ENCODE data around the gene SMAD3.

SMAD3 gene

DNA sequence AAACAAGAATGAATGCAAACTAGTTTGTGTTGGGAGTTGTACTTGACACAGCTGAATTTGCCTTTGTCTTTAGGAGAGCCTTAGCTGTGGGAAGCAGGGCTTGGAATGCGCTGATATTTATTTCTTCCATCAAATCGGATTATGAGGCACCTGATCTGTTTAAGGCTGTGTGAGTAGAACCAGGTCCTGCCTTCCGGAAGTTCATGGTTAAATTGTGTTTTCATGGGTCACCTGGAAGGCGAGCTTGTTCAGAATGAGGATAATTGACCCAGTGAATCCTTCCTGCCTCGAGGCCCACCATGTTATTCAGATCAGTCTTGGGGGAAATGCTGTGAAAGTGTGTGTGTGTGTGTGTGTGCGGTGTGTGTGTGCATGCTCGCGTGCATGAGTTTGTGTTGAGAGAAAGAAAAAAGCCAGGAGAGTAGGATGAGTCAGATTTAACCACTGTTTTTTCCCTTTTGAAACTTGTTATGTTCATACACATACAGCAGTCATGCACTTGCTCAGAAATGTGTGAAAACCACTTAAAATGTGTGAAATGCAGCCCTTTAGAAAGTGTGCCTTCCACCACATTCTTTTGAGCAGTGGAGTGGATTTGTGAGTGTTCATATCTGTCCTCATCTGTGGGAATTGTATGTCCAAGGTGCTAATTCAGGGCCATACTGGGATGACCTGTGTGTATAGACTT, 36.7 kb downstream of the SMAD3 start:
- no peak overlapping the region for H3K9ac ChIP-seq (ENCODE audit: low read depth, low read length)
- H3K27me3 ChIP-seq (ENCODE audit: control insufficient read depth, insufficient read depth, low read length), result no peaks in the 10 kb centered on the region
- H3K9me3 ChIP-seq (ENCODE audit: control insufficient read depth, insufficient read depth, low read length), result no peaks in the 10 kb centered on the region
- H3K4me1 ChIP-seq (ENCODE audit: control insufficient read depth, insufficient read depth, low read length), result peaks cover 14% of the 10 kb centered on the region
- no peak overlapping the region for H3K27ac ChIP-seq (ENCODE audit: low read depth, low read length)
- no peaks in the 10 kb centered on the region for H3K36me3 ChIP-seq (ENCODE audit: control insufficient read depth, insufficient read depth, low read length)
- H3K4me3 ChIP-seq (ENCODE audit: low read depth, low read length), result no peak overlapping the region

DNA sequence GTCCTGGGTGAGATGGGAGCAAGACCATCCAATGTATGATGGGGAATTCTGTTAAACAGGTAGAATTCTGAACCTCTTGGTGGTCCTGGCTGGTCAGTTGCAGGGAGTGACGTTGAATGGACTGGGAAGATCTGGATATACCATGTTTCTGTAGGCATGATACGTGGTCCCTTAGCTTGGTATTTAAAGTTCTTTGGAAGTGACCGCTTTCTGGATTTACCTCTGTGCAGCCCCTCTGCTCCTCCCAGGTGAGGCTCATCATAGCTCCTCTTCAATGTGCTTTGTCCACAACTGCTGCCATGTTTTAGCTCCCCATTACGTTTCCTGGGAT, 37.2 kb downstream of the SMAD3 start:
- H3K4me3 ChIP-seq (ENCODE audit: low read depth, low read length), result no peak overlapping the region
- no peak overlapping the region for H3K27ac ChIP-seq (ENCODE audit: low read depth, low read length)
- H3K9ac ChIP-seq (ENCODE audit: low read depth, low read length), result no peak overlapping the region
- H3K36me3 ChIP-seq (ENCODE audit: control insufficient read depth, insufficient read depth, low read length), result no peaks in the 10 kb centered on the region
- no peaks in the 10 kb centered on the region for H3K27me3 ChIP-seq (ENCODE audit: control insufficient read depth, insufficient read depth, low read length)
- no peaks in the 10 kb centered on the region for H3K9me3 ChIP-seq (ENCODE audit: control insufficient read depth, insufficient read depth, low read length)
- H3K4me1 ChIP-seq (ENCODE audit: control insufficient read depth, insufficient read depth, low read length), result peaks cover 14% of the 10 kb centered on the region

DNA sequence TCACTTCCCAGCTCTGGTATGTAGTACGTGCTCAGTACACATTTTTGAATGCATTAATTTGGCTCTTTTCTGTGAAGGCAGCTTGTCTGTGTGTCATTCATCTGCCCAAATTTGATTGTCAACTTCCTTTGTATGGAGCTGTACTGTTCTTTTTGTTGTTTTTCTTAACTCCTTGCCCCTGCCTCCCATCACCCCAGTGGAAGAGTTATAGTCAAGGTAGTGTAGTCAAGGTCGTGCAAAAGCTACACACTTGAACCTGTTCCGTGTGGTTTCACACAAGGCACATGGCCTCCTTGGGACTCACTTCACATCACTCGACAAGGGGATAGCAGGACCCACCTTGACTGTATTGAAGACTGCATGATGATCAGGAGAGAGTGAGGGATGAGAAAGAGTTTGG, 37.6 kb downstream of the SMAD3 start:
- Histone ChIP-seq H3K9ac (ENCODE audit: low read depth, low read length) (no peak overlapping the region), H3K4me1 (ENCODE audit: control insufficient read depth, insufficient read depth, low read length) (peaks cover 14% of the 10 kb centered on the region), H3K4me3 (ENCODE audit: low read depth, low read length) (no peak overlapping the region), H3K27ac (ENCODE audit: low read depth, low read length) (no peak overlapping the region), H3K27me3 (ENCODE audit: control insufficient read depth, insufficient read depth, low read length) (no peaks in the 10 kb centered on the region), H3K9me3 (ENCODE audit: control insufficient read depth, insufficient read depth, low read length) (no peaks in the 10 kb centered on the region), H3K36me3 (ENCODE audit: control insufficient read depth, insufficient read depth, low read length) (no peaks in the 10 kb centered on the region)

DNA sequence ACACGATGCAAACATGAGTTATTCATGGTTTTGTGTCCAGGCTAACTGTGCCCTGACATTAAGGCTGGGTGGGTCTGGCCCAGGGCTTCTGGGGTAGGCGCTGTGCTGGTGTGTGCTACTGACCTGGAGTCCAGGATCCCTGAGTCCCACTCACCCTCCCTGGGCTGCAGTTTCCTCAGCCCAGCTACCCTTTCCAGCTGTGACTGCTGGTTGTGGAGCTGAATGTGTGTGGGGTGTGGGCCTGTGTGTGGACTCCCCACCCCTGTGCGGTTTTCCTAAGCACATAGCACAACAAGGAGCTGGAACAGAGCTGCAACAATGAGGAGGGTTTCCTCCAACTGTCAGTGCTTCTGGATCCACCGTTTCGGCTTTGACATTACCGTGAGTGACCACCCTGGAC, 38.0 kb downstream of the SMAD3 start:
- Histone ChIP-seq H3K4me1 (ENCODE audit: control insufficient read depth, insufficient read depth, low read length) (peaks cover 14% of the 10 kb centered on the region), H3K27me3 (ENCODE audit: control insufficient read depth, insufficient read depth, low read length) (no peaks in the 10 kb centered on the region), H3K4me3 (ENCODE audit: low read depth, low read length) (no peak overlapping the region), H3K36me3 (ENCODE audit: control insufficient read depth, insufficient read depth, low read length) (no peaks in the 10 kb centered on the region), H3K27ac (ENCODE audit: low read depth, low read length) (no peak overlapping the region), H3K9me3 (ENCODE audit: control insufficient read depth, insufficient read depth, low read length) (no peaks in the 10 kb centered on the region), H3K9ac (ENCODE audit: low read depth, low read length) (no peak overlapping the region)

DNA sequence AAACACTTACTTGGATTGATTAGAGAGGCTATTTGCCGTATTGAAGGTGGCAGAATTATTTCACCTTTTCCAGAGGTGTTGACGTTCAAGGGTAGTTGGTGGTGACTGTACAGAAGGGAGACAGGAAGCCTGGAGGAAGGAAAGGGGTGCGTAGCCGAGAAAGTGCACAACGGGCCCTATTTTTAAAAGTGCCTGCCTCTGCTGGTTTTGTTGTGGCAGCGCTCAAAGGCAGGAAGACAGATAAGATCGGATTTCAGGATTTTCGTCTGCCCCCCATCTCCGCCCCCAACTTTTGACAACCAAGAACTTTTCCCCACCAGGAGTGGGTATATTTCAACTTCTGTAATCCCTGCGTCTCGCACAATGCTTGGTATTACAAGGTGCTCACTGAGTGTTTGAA, 38.5 kb downstream of the SMAD3 start:
- Histone ChIP-seq H3K27me3 (ENCODE audit: control insufficient read depth, insufficient read depth, low read length) (no peaks in the 10 kb centered on the region), H3K36me3 (ENCODE audit: control insufficient read depth, insufficient read depth, low read length) (no peaks in the 10 kb centered on the region), H3K27ac (ENCODE audit: low read depth, low read length) (no peak overlapping the region), H3K4me3 (ENCODE audit: low read depth, low read length) (no peak overlapping the region), H3K4me1 (ENCODE audit: control insufficient read depth, insufficient read depth, low read length) (peaks cover 14% of the 10 kb centered on the region), H3K9me3 (ENCODE audit: control insufficient read depth, insufficient read depth, low read length) (no peaks in the 10 kb centered on the region), H3K9ac (ENCODE audit: low read depth, low read length) (no peak overlapping the region)

DNA sequence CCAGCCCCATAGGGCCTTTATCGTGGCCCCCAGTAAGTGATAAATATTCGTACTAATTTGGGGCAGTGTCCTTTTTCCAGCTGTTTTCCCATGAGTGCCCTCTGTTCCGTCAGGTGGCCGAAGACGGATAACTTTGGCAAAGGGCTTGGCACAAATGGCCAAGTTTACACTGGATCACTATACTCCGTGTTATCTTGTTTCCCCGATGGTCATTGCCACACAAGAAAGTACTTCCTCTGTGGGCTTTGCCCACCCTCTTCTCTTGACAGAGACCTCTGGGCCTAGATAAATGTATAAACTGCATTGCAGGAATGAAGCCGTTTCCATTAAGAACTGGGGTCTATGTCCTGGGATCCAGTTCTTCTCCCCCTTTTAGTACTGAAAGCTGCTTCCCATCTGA, 39.1 kb downstream of the SMAD3 start:
- Histone ChIP-seq H3K9me3 (ENCODE audit: control insufficient read depth, insufficient read depth, low read length) (no peaks in the 10 kb centered on the region), H3K27me3 (ENCODE audit: control insufficient read depth, insufficient read depth, low read length) (no peaks in the 10 kb centered on the region), H3K36me3 (ENCODE audit: control insufficient read depth, insufficient read depth, low read length) (no peaks in the 10 kb centered on the region), H3K9ac (ENCODE audit: low read depth, low read length) (no peak overlapping the region), H3K4me1 (ENCODE audit: control insufficient read depth, insufficient read depth, low read length) (peaks cover 14% of the 10 kb centered on the region), H3K4me3 (ENCODE audit: low read depth, low read length) (no peak overlapping the region), H3K27ac (ENCODE audit: low read depth, low read length) (no peak overlapping the region)

DNA sequence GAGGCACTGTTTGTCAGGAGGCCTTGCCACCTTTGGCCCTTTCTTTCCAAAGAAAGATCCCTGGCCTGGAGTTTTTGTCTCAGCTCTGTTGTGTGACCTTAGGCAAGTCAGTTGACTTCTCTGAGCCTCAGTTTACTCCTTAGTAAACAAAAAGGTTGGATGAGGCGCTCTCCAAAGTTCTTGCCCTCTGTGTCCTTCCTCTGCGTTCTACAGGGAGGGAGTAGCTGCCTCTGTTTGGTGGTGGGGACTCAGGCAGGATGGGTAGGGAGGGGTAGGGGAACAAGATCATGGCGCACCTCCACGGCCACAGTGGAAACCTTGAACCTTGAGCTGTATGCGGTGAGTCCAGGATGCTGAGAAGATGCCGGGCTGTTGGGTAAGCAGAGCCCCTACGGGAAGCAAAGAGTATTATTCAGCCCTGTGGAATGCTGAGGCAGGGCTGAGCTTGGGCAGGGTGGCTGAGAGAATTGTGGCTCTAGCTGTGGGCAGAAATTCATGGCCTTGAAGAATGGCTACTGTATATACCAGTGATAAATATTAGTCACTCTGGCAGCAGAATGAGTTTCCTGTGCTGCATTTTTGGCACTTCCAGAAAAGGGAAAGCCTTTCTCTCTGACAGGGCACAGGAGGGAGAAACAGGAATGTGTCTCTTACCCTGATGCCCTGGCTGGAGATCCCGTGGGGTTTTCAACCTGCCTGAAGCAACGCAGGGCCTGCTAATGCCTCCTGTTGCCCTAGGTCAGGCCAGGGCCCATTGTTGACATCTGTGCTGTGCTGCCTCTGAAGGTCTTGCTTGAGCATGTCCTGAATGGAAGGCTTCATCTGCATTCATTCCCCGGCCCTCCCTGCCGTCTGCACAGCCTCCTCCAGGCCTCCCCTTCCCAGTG, 39.9 kb downstream of the SMAD3 start:
- Histone ChIP-seq H3K9ac (ENCODE audit: low read depth, low read length) (no peak overlapping the region), H3K4me3 (ENCODE audit: low read depth, low read length) (no peak overlapping the region), H3K27me3 (ENCODE audit: control insufficient read depth, insufficient read depth, low read length) (no peaks in the 10 kb centered on the region), H3K27ac (ENCODE audit: low read depth, low read length) (peak overlapping the region; percentile 3), H3K4me1 (ENCODE audit: control insufficient read depth, insufficient read depth, low read length) (peaks cover 14% of the 10 kb centered on the region), H3K9me3 (ENCODE audit: control insufficient read depth, insufficient read depth, low read length) (no peaks in the 10 kb centered on the region), H3K36me3 (ENCODE audit: control insufficient read depth, insufficient read depth, low read length) (no peaks in the 10 kb centered on the region)

DNA sequence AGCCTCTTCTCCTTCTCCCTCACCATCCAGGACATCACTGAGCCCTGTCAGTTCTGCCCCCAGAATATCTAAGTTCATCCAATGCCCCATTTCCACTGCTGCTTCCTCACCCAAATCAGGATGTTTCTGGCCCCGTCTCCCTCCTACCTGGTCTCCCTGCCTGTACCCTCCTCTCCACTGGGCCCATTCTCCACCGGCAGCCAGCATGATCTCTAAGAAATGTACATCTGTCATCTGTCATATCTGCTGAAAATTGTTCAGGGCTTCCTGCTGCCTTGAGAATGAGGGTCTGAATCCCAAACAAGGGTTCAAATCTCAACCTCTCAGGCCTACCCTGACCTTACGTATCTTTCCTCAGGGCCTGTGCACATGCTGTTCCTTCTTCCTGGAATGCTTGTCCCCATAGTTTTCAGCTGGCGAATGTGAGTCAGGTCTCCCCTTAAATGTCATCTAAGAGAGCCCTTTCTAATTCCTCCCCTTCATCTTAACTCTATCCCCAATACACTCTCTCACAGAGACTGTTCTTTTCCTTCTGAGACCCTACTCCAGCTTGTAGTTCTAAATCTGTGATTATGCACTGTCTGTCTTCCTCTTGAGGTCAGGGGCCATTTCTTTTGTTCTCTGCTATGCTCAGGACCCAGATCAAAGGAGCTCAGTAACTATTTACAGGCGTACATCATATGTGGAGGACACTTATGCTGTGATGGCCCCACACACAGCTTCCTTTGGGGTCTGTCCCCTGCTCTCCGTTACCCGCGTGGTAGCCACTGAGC, 40.8 kb downstream of the SMAD3 start:
- H3K4me3 ChIP-seq (ENCODE audit: low read depth, low read length), result no peak overlapping the region

DNA sequence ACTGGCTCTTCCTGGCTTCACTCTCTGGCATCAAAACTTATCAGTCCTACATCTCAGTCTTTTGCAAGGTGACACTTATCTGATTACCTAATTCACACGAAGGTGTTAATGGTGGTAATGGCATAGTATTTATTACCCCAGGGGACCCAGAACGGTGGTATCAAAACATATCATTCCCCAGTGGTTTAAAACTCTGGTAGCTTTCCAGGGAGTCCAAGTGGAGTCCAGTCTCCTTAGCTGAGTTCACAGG, 41.3 kb downstream of the SMAD3 start:
- H3K9me3 ChIP-seq (ENCODE audit: control insufficient read depth, insufficient read depth, low read length), result peaks cover 8% of the 10 kb centered on the region
- H3K27ac ChIP-seq (ENCODE audit: low read depth, low read length), result peak overlapping the region; percentile 19
- H3K4me1 ChIP-seq (ENCODE audit: control insufficient read depth, insufficient read depth, low read length), result peaks cover 14% of the 10 kb centered on the region
- H3K9ac ChIP-seq (ENCODE audit: low read depth, low read length), result no peak overlapping the region
- no peak overlapping the region for H3K4me3 ChIP-seq (ENCODE audit: low read depth, low read length)
- H3K27me3 ChIP-seq (ENCODE audit: control insufficient read depth, insufficient read depth, low read length), result no peaks in the 10 kb centered on the region
- no peaks in the 10 kb centered on the region for H3K36me3 ChIP-seq (ENCODE audit: control insufficient read depth, insufficient read depth, low read length)

More for the DNA sequence above, 40.8 kb downstream of the SMAD3 start:
- Histone ChIP-seq H3K4me1 (ENCODE audit: control insufficient read depth, insufficient read depth, low read length) (peaks cover 14% of the 10 kb centered on the region), H3K36me3 (ENCODE audit: control insufficient read depth, insufficient read depth, low read length) (no peaks in the 10 kb centered on the region), H3K27me3 (ENCODE audit: control insufficient read depth, insufficient read depth, low read length) (no peaks in the 10 kb centered on the region), H3K9me3 (ENCODE audit: control insufficient read depth, insufficient read depth, low read length) (peaks cover 3% of the 10 kb centered on the region), H3K27ac (ENCODE audit: low read depth, low read length) (peak overlapping the region; percentile 19), H3K9ac (ENCODE audit: low read depth, low read length) (no peak overlapping the region)

DNA sequence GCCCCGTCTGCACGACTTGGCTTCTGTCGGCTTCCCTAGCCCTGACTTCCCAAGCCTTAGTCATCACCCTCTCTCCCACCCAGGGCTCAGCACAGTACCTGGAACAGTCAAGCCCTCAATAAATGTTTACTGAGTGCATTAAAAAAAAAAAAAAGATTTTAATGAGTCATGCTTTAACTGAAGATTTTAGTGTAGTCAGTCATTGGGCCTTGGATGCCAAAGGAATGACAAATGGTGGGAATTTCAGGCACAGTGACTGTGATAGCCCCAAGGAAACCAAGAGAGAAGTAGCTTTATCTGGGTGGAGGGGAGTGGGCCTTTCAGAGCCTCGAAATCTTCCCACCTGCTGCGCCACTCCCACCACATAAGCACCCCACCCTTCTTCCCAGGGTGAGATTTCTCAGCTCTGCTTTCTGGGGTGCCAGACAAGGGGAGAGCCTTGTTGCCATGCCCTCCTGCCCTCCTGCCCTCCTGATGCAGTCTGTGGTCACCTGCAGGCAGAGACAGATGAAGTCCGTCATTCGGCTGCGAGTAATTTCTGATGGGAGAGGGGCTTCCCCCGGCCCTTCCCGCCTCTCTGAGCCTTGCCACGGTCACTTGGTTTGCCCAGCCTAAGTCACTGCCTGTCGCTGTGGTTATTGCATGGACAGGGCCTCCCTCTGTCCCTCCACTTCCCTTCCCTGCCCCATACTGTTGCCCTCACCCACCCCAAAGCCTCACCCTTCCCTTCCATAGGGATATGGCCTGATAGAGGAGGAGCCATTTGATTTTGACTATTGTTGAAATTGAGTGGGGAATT, 41.8 kb downstream of the SMAD3 start:
- Histone ChIP-seq H3K9me3 (ENCODE audit: control insufficient read depth, insufficient read depth, low read length) (peaks cover 8% of the 10 kb centered on the region), H3K4me3 (ENCODE audit: low read depth, low read length) (no peak overlapping the region), H3K9ac (ENCODE audit: low read depth, low read length) (no peak overlapping the region), H3K4me1 (ENCODE audit: control insufficient read depth, insufficient read depth, low read length) (peaks cover 14% of the 10 kb centered on the region), H3K27me3 (ENCODE audit: control insufficient read depth, insufficient read depth, low read length) (no peaks in the 10 kb centered on the region), H3K36me3 (ENCODE audit: control insufficient read depth, insufficient read depth, low read length) (no peaks in the 10 kb centered on the region), H3K27ac (ENCODE audit: low read depth, low read length) (peak overlapping the region; percentile 53)

Measured in HUES48 (cell line).